Measurements from ENCODE around the gene JPH4.
"Not testable (repeated sequence)": the region's sequence is repeated elsewhere in the genome, so short reads cannot be mapped to it uniquely, and the experiment has no call there.

Gene JPH4

GRCh38 chr14:23544511-23545447 is 33.8 kb downstream of the JPH4 start:
- no peak for DNase-seq

GRCh38 chr14:23543403-23543802 is 35.2 kb downstream of the JPH4 start:
- DNase-seq: no peak

GRCh38 chr14:23542261-23542660 is 36.3 kb downstream of the JPH4 start:
- DNase-seq: no peak

GRCh38 chr14:23540141-23540469 is 38.5 kb downstream of the JPH4 start:
- DNase-seq: no peak

GRCh38 chr14:23539248-23540140 is 39.1 kb downstream of the JPH4 start:
- DNase-seq: peak; percentile 61

- no peak for DNase-seq
These were observed 39.8 kb downstream of the JPH4 start for GRCh38 chr14:23538785-23539184.

GRCh38 chr14:23538050-23538718 is 40.4 kb downstream of the JPH4 start:
- no peak for DNase-seq

GRCh38 chr14:23537351-23538049 is 41.1 kb downstream of the JPH4 start:
- no peak for DNase-seq

- DNase-seq: not testable (repeated sequence)
These were observed 41.7 kb downstream of the JPH4 start for GRCh38 chr14:23536906-23537305.

- no peak for DNase-seq
These were observed 42.1 kb downstream of the JPH4 start for GRCh38 chr14:23536494-23536893.

- no peak for DNase-seq
These were observed 42.6 kb downstream of the JPH4 start for GRCh38 chr14:23535943-23536342.

- DNase-seq: no peak
These were observed 44.7 kb downstream of the JPH4 start for GRCh38 chr14:23533652-23534435.

- no peak for DNase-seq
These were observed 45.9 kb downstream of the JPH4 start for GRCh38 chr14:23532658-23533057.

GRCh38 chr14:23531391-23531790 is 47.2 kb downstream of the JPH4 start:
- DNase-seq: no peak

- no peak for DNase-seq
These were observed 48.1 kb downstream of the JPH4 start for GRCh38 chr14:23530375-23531055.

GRCh38 chr14:23529016-23529415 is 49.6 kb downstream of the JPH4 start:
- no peak for DNase-seq

GRCh38 chr14:23528555-23528954 is 50.0 kb downstream of the JPH4 start:
- DNase-seq: no peak

- no peak for DNase-seq
These were observed 53.0 kb downstream of the JPH4 start for GRCh38 chr14:23525611-23526010.

- no peak for DNase-seq
These were observed 53.6 kb downstream of the JPH4 start for GRCh38 chr14:23524954-23525353.

GRCh38 chr14:23523229-23524016 is 55.2 kb downstream of the JPH4 start:
- DNase-seq: no peak
